Keratinocyte (primary cell): ENCODE results near the gene OPRD1. TPM values are rescaled to one million over a fixed set of nuclear protein-coding genes. Genes with fewer than 3 reads are reported as not detected.

Source experiments
- DNase-seq: peaks from one replicate; pipeline ENCODE4 v3.0.0-alpha.2; 2011; ENCODE audit warnings: low read depth, missing footprints, low spot score
- FAIRE-seq: peaks from 2 replicates; lab custom pipeline; 2011; peaks lifted over from hg19 to GRCh38; lab: Jason Lieb, UNC
- H2AFZ ChIP-seq: 2 replicates; pipeline ENCODE4 v1.6.0; 2012; ENCODE audit warnings: low read length, control low read depth, inconsistent platforms; ENCODE audit not compliant: control insufficient read depth
- H3K27ac ChIP-seq: 2 replicates; pipeline ENCODE4 v1.5.1; 2011; ENCODE audit warnings: low read length; ENCODE audit not compliant: control insufficient read depth, insufficient read depth
- H3K27me3 ChIP-seq: 3 replicates; pipeline ENCODE4 v1.6.0; 2011; ENCODE audit warnings: low read length; ENCODE audit not compliant: control insufficient read depth, insufficient read depth; ENCODE audit errors: extremely low read depth
- H3K36me3 ChIP-seq, 2 experiments: 2 replicates in 1 of 2; 3 replicates in 1 of 2; pipeline ENCODE4 v1.5.1; 2011; ENCODE audit warnings: low read length in 2 of 2, mild to moderate bottlenecking in 1 of 2; ENCODE audit not compliant: control insufficient read depth in 2 of 2, insufficient read depth in 2 of 2; ENCODE audit errors: extremely low read depth in 1 of 2
- H3K4me1 ChIP-seq: 3 replicates; pipeline ENCODE4 v1.5.1; 2011; ENCODE audit warnings: low read length; ENCODE audit not compliant: control insufficient read depth, insufficient read depth; ENCODE audit errors: extremely low read depth
- H3K4me2 ChIP-seq: 3 replicates; pipeline ENCODE4 v1.6.0; 2011; ENCODE audit warnings: low read depth, low read length; ENCODE audit not compliant: control insufficient read depth, insufficient read depth; ENCODE audit errors: extremely low read depth
- H3K4me3 ChIP-seq, 3 experiments: fragments of 200-600 bp in 1 of 3; sonication (generic) in 1 of 3; 2 replicates in 2 of 3; 3 replicates in 1 of 3; pipeline ENCODE4 v1.5.1; 2011 to 2016; ENCODE audit warnings: low read length in 3 of 3, mild to moderate bottlenecking in 3 of 3, control low read depth in 2 of 3, inconsistent platforms in 1 of 3, low read depth in 1 of 3, mixed read lengths in 1 of 3, mixed run types in 1 of 3, moderate library complexity in 1 of 3; ENCODE audit not compliant: control insufficient read depth in 2 of 3, insufficient read depth in 2 of 3; ENCODE audit errors: extremely low read depth in 1 of 3
- H3K79me2 ChIP-seq: 2 replicates; pipeline ENCODE4 v1.6.0; 2012; ENCODE audit warnings: low read length; ENCODE audit not compliant: control insufficient read depth, insufficient read depth
- H3K9ac ChIP-seq: 3 replicates; pipeline ENCODE4 v1.6.0; 2011; ENCODE audit warnings: low read length; ENCODE audit not compliant: control insufficient read depth, insufficient read depth; ENCODE audit errors: extremely low read depth
- H3K9me1 ChIP-seq: 3 replicates; pipeline ENCODE4 v1.6.0; 2011; ENCODE audit warnings: low read length; ENCODE audit not compliant: control insufficient read depth, insufficient read depth; ENCODE audit errors: extremely low read depth
- H3K9me3 ChIP-seq: 2 replicates; pipeline ENCODE4 v1.5.1; 2012; ENCODE audit warnings: low read depth, low read length; ENCODE audit not compliant: control insufficient read depth
- H4K20me1 ChIP-seq: 3 replicates; pipeline ENCODE4 v1.6.0; 2011; ENCODE audit warnings: low read length; ENCODE audit not compliant: control insufficient read depth, insufficient read depth; ENCODE audit errors: extremely low read depth
- CTCF ChIP-seq, 3 experiments: IDR thresholded peaks in 1 of 3; conservative IDR thresholded peaks in 1 of 3; optimal IDR thresholded peaks in 1 of 3; 2 replicates in 2 of 3; 3 replicates in 1 of 3; pipeline versions ENCODE3 to v1.5.1; 2011; ENCODE audit warnings: low read length in 3 of 3, mild to moderate bottlenecking in 3 of 3, moderate library complexity in 2 of 3, control low read depth in 1 of 3, inconsistent platforms in 1 of 3; ENCODE audit not compliant: insufficient read depth in 2 of 3; ENCODE audit errors: extremely low read depth in 1 of 3
- EZH2 ChIP-seq: IDR thresholded peaks from one replicate; pipeline ENCODE4 v1.6.1; 2012; ENCODE audit warnings: inconsistent platforms, mild to moderate bottlenecking, low read length, moderate library complexity
- dilution Hi-C: fragments of 300-500 bp; cut with MboI; formaldehyde crosslinking; loops from one replicate; pipeline ENCODE4 v1.7.0; 2020; ENCODE audit warnings: low sequenced_read_pairs; ENCODE audit not compliant: extremely low pct_ligation_motif_present
- polyA plus RNA-seq, 5 experiments: library from polyadenylated mRNA; depleted of rRNA in 3 of 5; stranded (reverse) in 3 of 5; stranded (forward) in 1 of 5; unstranded in 1 of 5; fragments of >200 nt; gene quantifications; 1 replicate in 1 of 5; 2 replicates in 3 of 5; 3 replicates in 1 of 5; pipeline versions ENCODE4 v1.2.1 to v1.2.3, GENCODE V29; 2011 to 2012; ENCODE audit warnings: missing spikeins in 2 of 5, low read depth in 1 of 5, low replicate concordance in 1 of 5

The OPRD1 gene
- polyA plus RNA-seq, 1 donor (not counting 4 experiments of a cell fraction or from before 2014, with no cell fraction given), result not detected

- Histone ChIP-seq H3K4me2 (no peak overlapping the region), H3K27ac (no peak overlapping the region), H3K9ac (no peak overlapping the region), H3K4me1 (peaks cover 6% of the 10 kb centered on the region), H3K9me3 (peaks cover 1% of the 10 kb centered on the region), H2AFZ (no peak overlapping the region), H3K27me3 (no peaks in the 10 kb centered on the region), H4K20me1 (no peaks in the 10 kb centered on the region), H3K9me1 (no peaks in the 10 kb centered on the region), H3K36me3 (no peaks in the 10 kb centered on the region), H3K79me2 (no peaks in the 10 kb centered on the region), H3K4me3 (no peak overlapping the region)
- TF ChIP-seq EZH2 (no peak), CTCF (optimal IDR thresholded peaks at IDR 0.05 in 1 of 3, IDR thresholded peaks at IDR 0.05 in 1 of 3, conservative IDR thresholded peaks at IDR 0.05 in 1 of 3; ENCODE audit: extremely low read depth in 1 of 3, insufficient read depth in 2 of 3, low read length in 3 of 3) (no peak)
- dilution Hi-C loops, result no loop called here
- no peak for FAIRE-seq
- no peak for DNase-seq
Observed at GRCh38 chr1:28801461-28801860, 10.5 kb upstream of the OPRD1 start.

- H3K27me3 ChIP-seq, result no peaks in the 10 kb centered on the region
- H2AFZ ChIP-seq, result no peak overlapping the region
- H3K4me3 ChIP-seq, result no peak overlapping the region
- FAIRE-seq, result no peak
- dilution Hi-C loops, result no loop called here
- H3K36me3 ChIP-seq, result no peaks in the 10 kb centered on the region
- no peaks in the 10 kb centered on the region for H3K79me2 ChIP-seq
- no peak overlapping the region for H3K27ac ChIP-seq
- no peaks in the 10 kb centered on the region for H4K20me1 ChIP-seq
- no peak overlapping the region for H3K9ac ChIP-seq
- DNase-seq, result no peak
- H3K9me1 ChIP-seq, result no peaks in the 10 kb centered on the region
- TF ChIP-seq CTCF (optimal IDR thresholded peaks at IDR 0.05 in 1 of 3, IDR thresholded peaks at IDR 0.05 in 1 of 3, conservative IDR thresholded peaks at IDR 0.05 in 1 of 3; ENCODE audit: extremely low read depth in 1 of 3, insufficient read depth in 2 of 3, low read length in 3 of 3) (no peak), EZH2 (no peak)
- H3K4me2 ChIP-seq, result no peak overlapping the region
- H3K4me1 ChIP-seq, result peaks cover 6% of the 10 kb centered on the region
- H3K9me3 ChIP-seq, result peaks cover 1% of the 10 kb centered on the region
Observed at GRCh38 chr1:28803051-28803450, 8.9 kb upstream of the OPRD1 start.
